Testis (tissue), 2 donors: ENCODE data around the gene GFRA1.

Experiments used
- CTCF ChIP-seq, 3 experiments: fragments of 450-650 bp in 2 of 3; fragments of 200-600 bp in 1 of 3; sonication (generic) in 1 of 3; IDR thresholded peaks; one replicate each; pipeline ENCODE4 v1.5.1; 2016 to 2019; ENCODE audit warnings: antibody characterized with exemption in 3 of 3, mild to moderate bottlenecking in 2 of 3, moderate library complexity in 1 of 3
- POLR2A ChIP-seq: fragments of 450-650 bp; IDR thresholded peaks from one replicate; pipeline ENCODE4 v1.6.1; 2017; ENCODE audit warnings: antibody characterized with exemption, mild to moderate bottlenecking, moderate library complexity

- TF ChIP-seq CTCF (IDR thresholded peaks at IDR 0.05) (no peak), POLR2A (no peak)
Observed at GRCh38 chr10:116059320-116059719, 213.7 kb downstream of the GFRA1 start.
